ENCODE data around the gene TMCC3.
"Not testable (repeated sequence)": the region's sequence is repeated elsewhere in the genome, so short reads cannot be mapped to it uniquely, and the experiment has no call there.

Gene TMCC3

GRCh38 chr12:94604366-94604698 lies 46.0 kb downstream of the TMCC3 start:
- H3K36me3 Mint-ChIP-seq, result peaks cover 33% of the 10 kb centered on the region
- H3K27ac Mint-ChIP-seq, result no peak overlapping the region
- H3K9me3 Mint-ChIP-seq, result peaks cover 5% of the 10 kb centered on the region
- no peaks in the 10 kb centered on the region for H3K4me1 Mint-ChIP-seq
- no peak overlapping the region for H3K4me3 Mint-ChIP-seq
- no peak for ATAC-seq
- H3K27me3 Mint-ChIP-seq, result no peaks in the 10 kb centered on the region

- no peak for ATAC-seq
Measured at GRCh38 chr12:94603434-94604365, 46.7 kb downstream of the TMCC3 start.

GRCh38 chr12:94602024-94602423 lies 48.3 kb downstream of the TMCC3 start:
- Mint-ChIP-seq H3K27ac (no peak overlapping the region), H3K4me3 (no peak overlapping the region), H3K36me3 (peaks cover 21% of the 10 kb centered on the region), H3K9me3 (no peaks in the 10 kb centered on the region), H3K4me1 (no peaks in the 10 kb centered on the region), H3K27me3 (no peaks in the 10 kb centered on the region)
- ATAC-seq, result no peak

More at GRCh38 chr12:94603434-94604365, 46.7 kb downstream of the TMCC3 start:
- Mint-ChIP-seq H3K27me3 (no peaks in the 10 kb centered on the region), H3K4me3 (no peak overlapping the region), H3K27ac (no peak overlapping the region), H3K4me1 (no peaks in the 10 kb centered on the region), H3K36me3 (peaks cover 28% of the 10 kb centered on the region), H3K9me3 (peaks cover 5% of the 10 kb centered on the region)

- H3K4me3 Mint-ChIP-seq, H3K4me1 Mint-ChIP-seq, H3K27ac Mint-ChIP-seq, H3K27me3 Mint-ChIP-seq, ATAC-seq, H3K9me3 Mint-ChIP-seq: not testable (repeated sequence)
- H3K36me3 Mint-ChIP-seq, result peaks cover 17% of the 10 kb centered on the region
Measured at GRCh38 chr12:94601307-94601706, 49.0 kb downstream of the TMCC3 start.

- Mint-ChIP-seq H3K27ac (no peak overlapping the region), H3K4me1 (peaks cover 5% of the 10 kb centered on the region), H3K36me3 (peaks cover 12% of the 10 kb centered on the region), H3K4me3 (no peak overlapping the region), H3K27me3 (no peaks in the 10 kb centered on the region), H3K9me3 (no peaks in the 10 kb centered on the region)
- no peak for ATAC-seq
Measured at GRCh38 chr12:94599189-94599588, 51.2 kb downstream of the TMCC3 start.

GRCh38 chr12:94597268-94597667 lies 53.1 kb downstream of the TMCC3 start:
- H3K27ac Mint-ChIP-seq, result no peak overlapping the region
- H3K36me3 Mint-ChIP-seq, result peaks cover 12% of the 10 kb centered on the region
- peaks cover 19% of the 10 kb centered on the region for H3K4me1 Mint-ChIP-seq
- H3K27me3 Mint-ChIP-seq, result no peaks in the 10 kb centered on the region
- H3K4me3 Mint-ChIP-seq, result no peak overlapping the region
- no peaks in the 10 kb centered on the region for H3K9me3 Mint-ChIP-seq
- ATAC-seq, result no peak

GRCh38 chr12:94596596-94596995 lies 53.8 kb downstream of the TMCC3 start:
- Mint-ChIP-seq H3K4me1 (peaks cover 19% of the 10 kb centered on the region), H3K27me3 (no peaks in the 10 kb centered on the region), H3K36me3 (peaks cover 12% of the 10 kb centered on the region), H3K27ac (no peak overlapping the region), H3K4me3 (no peak overlapping the region), H3K9me3 (no peaks in the 10 kb centered on the region)
- no peak for ATAC-seq

- Mint-ChIP-seq H3K9me3 (no peaks in the 10 kb centered on the region), H3K27me3 (no peaks in the 10 kb centered on the region), H3K4me3 (no peak overlapping the region), H3K4me1 (peaks cover 19% of the 10 kb centered on the region), H3K27ac (no peak overlapping the region), H3K36me3 (peaks cover 20% of the 10 kb centered on the region)
- ATAC-seq, result no peak
Measured at GRCh38 chr12:94595152-94595551, 55.2 kb downstream of the TMCC3 start.

- no peak overlapping the region for H3K27ac Mint-ChIP-seq
- ATAC-seq, result no peak
- no peak overlapping the region for H3K4me3 Mint-ChIP-seq
- H3K9me3 Mint-ChIP-seq, result no peaks in the 10 kb centered on the region
- H3K4me1 Mint-ChIP-seq, result peaks cover 19% of the 10 kb centered on the region
- H3K27me3 Mint-ChIP-seq, result no peaks in the 10 kb centered on the region
- H3K36me3 Mint-ChIP-seq, result peaks cover 22% of the 10 kb centered on the region
Measured at GRCh38 chr12:94594443-94594825, 55.9 kb downstream of the TMCC3 start.

- H3K27ac Mint-ChIP-seq, result no peak overlapping the region
- peak; percentile 36 for ATAC-seq
- peaks cover 22% of the 10 kb centered on the region for H3K36me3 Mint-ChIP-seq
- H3K27me3 Mint-ChIP-seq, result no peaks in the 10 kb centered on the region
- no peak overlapping the region for H3K4me3 Mint-ChIP-seq
- peaks cover 19% of the 10 kb centered on the region for H3K4me1 Mint-ChIP-seq
- H3K9me3 Mint-ChIP-seq, result no peaks in the 10 kb centered on the region
Measured at GRCh38 chr12:94593822-94594442, 56.4 kb downstream of the TMCC3 start.

- H3K27ac Mint-ChIP-seq, H3K9me3 Mint-ChIP-seq, H3K27me3 Mint-ChIP-seq, ATAC-seq, H3K4me3 Mint-ChIP-seq: not testable (repeated sequence)
- peaks cover 19% of the 10 kb centered on the region for H3K4me1 Mint-ChIP-seq
- H3K36me3 Mint-ChIP-seq, result peaks cover 21% of the 10 kb centered on the region
Measured at GRCh38 chr12:94592723-94593122, 57.6 kb downstream of the TMCC3 start.

GRCh38 chr12:94592080-94592479 lies 58.3 kb downstream of the TMCC3 start:
- H3K27me3 Mint-ChIP-seq, result no peaks in the 10 kb centered on the region
- no peaks in the 10 kb centered on the region for H3K9me3 Mint-ChIP-seq
- peaks cover 19% of the 10 kb centered on the region for H3K4me1 Mint-ChIP-seq
- H3K27ac Mint-ChIP-seq, result no peak overlapping the region
- no peak for ATAC-seq
- H3K4me3 Mint-ChIP-seq, result no peak overlapping the region
- peaks cover 21% of the 10 kb centered on the region for H3K36me3 Mint-ChIP-seq

- H3K4me1 Mint-ChIP-seq, result peaks cover 23% of the 10 kb centered on the region
- no peaks in the 10 kb centered on the region for H3K27me3 Mint-ChIP-seq
- ATAC-seq, result no peak
- H3K36me3 Mint-ChIP-seq, result peaks cover 16% of the 10 kb centered on the region
- no peak overlapping the region for H3K4me3 Mint-ChIP-seq
- no peaks in the 10 kb centered on the region for H3K9me3 Mint-ChIP-seq
- no peak overlapping the region for H3K27ac Mint-ChIP-seq
Measured at GRCh38 chr12:94590428-94590827, 59.9 kb downstream of the TMCC3 start.

GRCh38 chr12:94589591-94590001 lies 60.8 kb downstream of the TMCC3 start:
- H3K4me3 Mint-ChIP-seq, result no peak overlapping the region
- no peaks in the 10 kb centered on the region for H3K27me3 Mint-ChIP-seq
- peaks cover 16% of the 10 kb centered on the region for H3K36me3 Mint-ChIP-seq
- H3K4me1 Mint-ChIP-seq, result peaks cover 22% of the 10 kb centered on the region
- H3K9me3 Mint-ChIP-seq, result no peaks in the 10 kb centered on the region
- no peak for ATAC-seq
- no peak overlapping the region for H3K27ac Mint-ChIP-seq

GRCh38 chr12:94588346-94588745 lies 62.0 kb downstream of the TMCC3 start:
- no peak for ATAC-seq
- Mint-ChIP-seq H3K9me3 (no peaks in the 10 kb centered on the region), H3K36me3 (peaks cover 16% of the 10 kb centered on the region), H3K27ac (no peak overlapping the region), H3K4me3 (no peak overlapping the region), H3K4me1 (peaks cover 9% of the 10 kb centered on the region), H3K27me3 (no peaks in the 10 kb centered on the region)
